Colonic mucosa (tissue), 4 donors: Measurements from ENCODE around the gene ICAM4. TPM values are rescaled to one million over a fixed set of nuclear protein-coding genes. Genes with fewer than 3 reads are reported as not detected.

Experiments
- DNase-seq: peaks from one replicate; pipeline ENCODE4 v3.0.0-alpha.2; 2020
- H3K27ac ChIP-seq: fragments of 200-600 bp; one replicate; pipeline ENCODE4 v1.8.0; 2021
- H3K27me3 ChIP-seq: fragments of 200-600 bp; one replicate; pipeline ENCODE4 v1.8.0; 2021
- H3K36me3 ChIP-seq: fragments of 200-600 bp; one replicate; pipeline ENCODE4 v1.8.0; 2021
- H3K4me1 ChIP-seq: fragments of 200-600 bp; one replicate; pipeline ENCODE4 v1.8.0; 2021; ENCODE audit warnings: mild to moderate bottlenecking
- H3K4me3 ChIP-seq: fragments of 200-600 bp; one replicate; pipeline ENCODE4 v1.8.0; 2021
- H3K9ac ChIP-seq, 2 donors: one replicate each; pipeline ENCODE4 v1.7.0; 2013; ENCODE audit warnings: control low read depth in 2 of 2, low read depth in 2 of 2, low read length in 2 of 2
- H3K9me3 ChIP-seq: fragments of 200-600 bp; one replicate; pipeline ENCODE4 v1.8.0; 2021
- CTCF ChIP-seq: fragments of 200-600 bp; IDR thresholded peaks from one replicate; pipeline ENCODE4 v1.8.0; 2022; ENCODE audit warnings: antibody characterized with exemption, mild to moderate bottlenecking
- intact Hi-C: fragments of 100-400 bp; cut with DNase I; formaldehyde crosslinking; loops from one replicate; pipeline ENCODE4 v1.14.1; 2022
- total RNA-seq, 2 donors: library from RNA; stranded (reverse); fragmentation: NEBNext Ultra II Directional in 1 of 2; extraction: Animal tissue kit (Norgen Biotek cat#: 25700) in 1 of 2; gene quantifications; one replicate each; pipeline ENCODE4 v1.2.1, GENCODE V29; 2021
- donor health status: healthy.
- donor health status: DM: no; HTN: no; CAD: no.
- donor health status: DM: no; HTN: no; CAD: no.

ICAM4 gene
- total RNA-seq, 2 donors from 2014 or later, result 0.19 to 0.37 TPM

- no peak for DNase-seq
- Histone ChIP-seq H3K36me3 (no peaks in the 10 kb centered on the region), H3K4me3 (no peak overlapping the region), H3K27ac (no peak overlapping the region), H3K9me3 (no peaks in the 10 kb centered on the region), H3K4me1 (peaks cover 45% of the 10 kb centered on the region), H3K27me3 (peaks cover 76% of the 10 kb centered on the region), H3K9ac (no peak overlapping the region)
- intact Hi-C loops, result no loop called here
- no peak for TF ChIP-seq CTCF
These were observed 3.7 kb downstream of the ICAM4 start for GRCh38 chr19:10290357-10290875.

GRCh38 chr19:10290876-10291553, 4.3 kb downstream of the ICAM4 start:
- no peaks in the 10 kb centered on the region for H3K36me3 ChIP-seq
- no peak overlapping the region for H3K27ac ChIP-seq
- intact Hi-C loops, result no loop called here

GRCh38 chr19:10291554-10292205, 4.9 kb downstream of the ICAM4 start:
- no peak overlapping the region for H3K27ac ChIP-seq
- H3K4me1 ChIP-seq, result peaks cover 53% of the 10 kb centered on the region
- no peaks in the 10 kb centered on the region for H3K9me3 ChIP-seq
- TF ChIP-seq CTCF, result no peak
- peak overlapping the region; percentile 40 to 48 for H3K9ac ChIP-seq
- DNase-seq, result no peak
- intact Hi-C loops, result no loop called here
- peak overlapping the region; percentile 42 for H3K4me3 ChIP-seq
- peaks cover 86% of the 10 kb centered on the region for H3K27me3 ChIP-seq
- H3K36me3 ChIP-seq, result no peaks in the 10 kb centered on the region

More at GRCh38 chr19:10290876-10291553, 4.3 kb downstream of the ICAM4 start:
- peaks cover 80% of the 10 kb centered on the region for H3K27me3 ChIP-seq
- H3K9ac ChIP-seq, result peak overlapping the region in 1 of 2 donors; percentile 48
- TF ChIP-seq CTCF, result no peak
- peak overlapping the region; percentile 42 for H3K4me3 ChIP-seq
- no peaks in the 10 kb centered on the region for H3K9me3 ChIP-seq
- peak; percentile 77 for DNase-seq
- peaks cover 51% of the 10 kb centered on the region for H3K4me1 ChIP-seq

GRCh38 chr19:10292206-10292788, 5.5 kb downstream of the ICAM4 start:
- peaks cover 46% of the 10 kb centered on the region for H3K4me1 ChIP-seq

More at GRCh38 chr19:10292206-10292788, 5.5 kb downstream of the ICAM4 start:
- no peak for TF ChIP-seq CTCF
- H3K27ac ChIP-seq, result no peak overlapping the region
- no peaks in the 10 kb centered on the region for H3K36me3 ChIP-seq
- H3K9me3 ChIP-seq, result no peaks in the 10 kb centered on the region
- peaks cover 88% of the 10 kb centered on the region for H3K27me3 ChIP-seq
- intact Hi-C loops, result no loop called here
- DNase-seq, result peak; percentile 92
- H3K4me3 ChIP-seq, result peak overlapping the region; percentile 42
- H3K9ac ChIP-seq, result peak overlapping the region in 1 of 2 donors; percentile 40
